NCI-H2029 treated with DMSO at 0.1 percent for 48 hours (cell line): Measurements from ENCODE around the gene PAFAH1B1.
"Not testable (repeated sequence)": the region's sequence is repeated elsewhere in the genome, so short reads cannot be mapped to it uniquely, and the experiment has no call there.

Source experiments
- DNase-seq: peaks from one replicate; lab custom pipeline; 2025; lab: John Stamatoyannopoulos, UW

PAFAH1B1 gene

DNA sequence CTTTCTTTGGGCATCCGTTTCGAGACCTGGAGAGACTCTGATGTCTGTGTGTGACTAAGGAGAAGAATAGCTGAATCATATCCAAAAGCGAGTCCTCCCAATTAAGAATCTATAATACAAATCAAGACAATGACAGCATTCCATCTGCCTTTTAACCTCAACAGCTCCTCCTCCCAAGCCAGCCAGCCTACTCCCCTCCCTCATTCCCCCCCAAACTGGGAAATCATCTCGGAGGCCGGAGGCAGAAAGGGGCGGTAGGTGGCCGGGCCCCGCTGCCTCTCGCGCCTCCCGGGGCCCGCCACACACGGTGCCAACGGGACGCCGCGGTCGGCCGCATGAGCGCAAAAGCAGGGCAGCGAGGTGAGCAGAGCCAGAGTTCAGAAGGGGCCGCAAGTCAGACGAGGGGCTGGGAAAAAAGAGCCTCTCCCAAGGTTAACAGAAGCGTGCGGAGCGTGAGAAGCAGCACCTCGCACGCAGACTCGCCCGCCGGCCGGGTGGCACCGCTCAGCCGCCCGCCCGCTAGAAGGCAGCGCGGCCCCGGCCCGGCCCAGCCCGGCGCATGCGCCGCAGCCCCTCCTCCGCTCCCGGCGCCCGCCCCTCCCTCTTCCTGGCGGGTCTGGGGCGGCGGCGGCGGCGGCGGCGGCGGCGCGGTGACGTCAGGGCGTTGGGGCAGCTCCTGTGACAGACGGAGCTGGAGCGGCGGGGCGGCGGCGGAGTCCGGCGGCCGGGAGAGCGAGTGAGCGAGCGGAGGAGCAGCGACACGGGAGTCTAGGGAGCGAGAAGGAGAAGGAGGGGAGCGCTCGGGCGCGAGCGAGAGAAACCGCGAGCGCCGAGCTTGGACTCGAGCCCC is at the start of gene PAFAH1B1:
PAFAH1B1 (plus strand) TSS at position 684 of the 850 bp plus-strand sequence. CDS start 44,635 bp downstream, outside the sequence.
- DNase-seq, result peak; percentile 18

DNA sequence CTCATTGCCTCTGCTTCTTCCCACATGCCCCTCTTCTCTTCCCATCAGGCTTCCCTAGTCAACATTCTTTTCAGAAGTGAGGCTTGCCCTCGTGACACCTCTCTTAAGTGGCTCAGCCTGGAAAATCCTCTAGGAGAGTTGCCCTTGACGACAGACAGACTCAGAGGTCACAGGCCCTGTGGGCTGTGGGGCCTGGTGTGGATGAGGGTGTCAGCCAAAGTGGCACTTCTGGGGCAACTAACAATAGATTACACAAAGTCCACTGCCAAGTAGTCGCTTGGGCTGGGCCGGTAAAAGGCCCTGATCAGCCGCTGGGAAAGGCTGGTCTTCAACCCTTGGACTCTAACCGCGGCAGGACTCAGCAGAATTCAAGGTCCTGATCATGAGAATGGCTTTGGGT is 48.1 kb upstream of the PAFAH1B1 start:
- DNase-seq, result no peak

DNA sequence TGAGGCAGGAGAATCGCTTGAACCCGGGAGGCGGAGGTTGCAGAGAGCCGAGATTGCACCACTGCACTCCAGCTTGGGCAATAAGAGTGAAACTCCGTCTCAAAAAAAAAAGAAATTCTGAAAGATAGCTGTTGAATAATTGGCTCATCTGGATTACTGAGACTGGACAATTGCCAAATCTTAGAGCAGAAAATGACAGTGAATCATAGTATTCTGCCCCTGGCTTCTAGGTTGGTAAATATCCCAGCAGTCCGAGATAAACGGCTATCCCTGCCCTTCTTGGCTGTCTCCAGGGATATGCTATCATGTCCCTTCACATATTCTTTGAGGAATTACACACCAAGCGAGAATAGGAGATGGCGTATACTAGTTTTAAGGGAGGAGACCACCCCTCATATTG is 46.3 kb upstream of the PAFAH1B1 start:
- DNase-seq, result no peak

DNA sequence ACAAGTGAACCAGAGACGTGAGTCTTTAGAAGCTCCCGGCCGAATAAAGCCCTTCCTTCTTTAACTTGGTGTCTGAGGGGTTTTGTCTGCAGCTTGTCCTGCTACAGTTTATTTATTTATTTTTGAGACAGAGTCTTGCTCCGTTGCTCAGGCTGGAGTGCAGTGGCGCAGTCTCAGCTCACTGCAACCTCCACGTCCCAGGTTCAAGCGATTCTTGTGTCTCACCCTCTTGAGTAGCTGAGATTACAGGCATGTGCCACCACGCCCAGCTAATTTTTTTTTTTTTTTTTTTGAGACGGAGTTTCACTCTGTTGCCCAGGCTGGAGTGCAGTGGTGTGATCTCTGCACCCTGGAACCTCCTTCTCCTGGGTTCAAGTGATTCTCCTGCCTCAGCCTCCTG is 45.4 kb upstream of the PAFAH1B1 start:
- DNase-seq, result not testable (repeated sequence)

DNA sequence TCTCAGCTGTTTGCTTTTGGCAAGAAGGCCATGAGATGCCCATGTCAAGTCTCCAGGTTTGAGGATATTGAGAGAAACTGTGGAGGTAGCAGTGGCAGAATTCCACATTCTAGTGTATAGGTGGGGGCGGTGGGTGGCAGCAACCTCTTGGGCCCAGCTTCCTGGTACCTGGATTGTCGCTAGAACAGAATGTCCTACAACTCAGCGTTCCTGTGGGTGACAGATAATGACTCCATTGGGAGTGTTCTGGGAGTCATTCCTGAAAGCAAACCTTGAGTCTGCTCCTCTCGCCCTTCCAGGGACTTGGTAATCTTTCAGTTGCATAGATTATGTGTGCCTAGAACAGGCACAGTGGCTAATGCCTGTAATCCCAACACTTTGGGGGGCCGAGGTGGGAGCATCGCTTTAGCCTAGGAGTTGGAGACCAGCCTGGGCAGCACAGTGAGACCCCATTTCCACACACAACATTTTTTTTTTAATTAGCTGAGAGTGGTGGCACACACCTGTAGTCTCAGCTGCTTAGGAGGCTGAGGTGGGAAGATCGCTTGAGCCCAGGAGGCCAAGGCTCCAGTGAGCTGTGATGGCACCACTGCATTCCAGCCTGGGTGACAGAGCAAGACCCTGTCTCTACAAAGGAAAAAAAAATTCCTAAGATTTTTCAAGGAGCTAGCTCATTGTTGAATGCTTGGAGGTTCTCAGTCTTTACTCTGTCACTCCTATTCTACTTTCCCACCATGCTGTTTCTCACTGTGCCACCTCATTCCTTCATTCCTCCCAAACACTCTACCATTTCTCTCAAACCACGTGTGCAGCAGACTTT is 43.9 kb upstream of the PAFAH1B1 start:
- DNase-seq, result no peak

DNA sequence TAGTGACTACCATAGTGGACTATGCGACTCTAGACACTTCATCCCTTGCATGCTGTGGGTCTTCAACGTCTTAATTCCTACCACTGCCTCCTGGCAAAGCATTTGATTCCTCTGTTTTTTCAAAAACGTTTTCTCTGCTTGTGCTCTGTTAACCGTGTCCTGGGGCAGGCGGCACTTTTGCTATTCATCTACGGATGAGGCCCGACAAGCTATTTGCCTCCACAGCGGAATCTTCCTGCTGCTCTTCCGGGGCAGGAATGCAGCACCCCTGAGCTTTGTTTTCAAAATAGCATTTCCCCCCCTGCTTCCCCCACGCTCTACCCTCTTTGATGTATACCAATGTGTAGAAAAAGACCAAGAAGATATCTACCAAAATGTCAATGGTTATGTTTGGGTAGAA is 42.0 kb upstream of the PAFAH1B1 start:
- DNase-seq, result no peak

DNA sequence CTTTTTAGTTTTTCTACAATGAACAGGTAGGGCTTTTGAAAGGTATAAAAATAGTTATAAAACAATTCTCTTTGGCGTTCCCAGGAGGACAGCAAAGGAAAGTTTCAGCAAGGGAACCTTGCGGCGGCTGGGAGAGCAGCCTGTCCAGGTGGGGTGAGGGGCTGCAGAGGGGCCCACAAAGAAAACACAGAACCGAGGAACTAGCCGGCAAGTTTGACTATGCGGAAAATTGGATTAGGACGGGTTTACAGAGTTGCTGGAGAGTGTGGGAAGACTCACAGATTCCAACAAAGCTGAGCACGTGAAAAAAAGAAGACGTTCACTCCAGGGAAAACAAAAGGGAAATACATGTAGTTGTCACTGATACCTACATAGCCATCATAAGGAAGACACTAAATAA is 41.5 kb upstream of the PAFAH1B1 start:
- no peak for DNase-seq

DNA sequence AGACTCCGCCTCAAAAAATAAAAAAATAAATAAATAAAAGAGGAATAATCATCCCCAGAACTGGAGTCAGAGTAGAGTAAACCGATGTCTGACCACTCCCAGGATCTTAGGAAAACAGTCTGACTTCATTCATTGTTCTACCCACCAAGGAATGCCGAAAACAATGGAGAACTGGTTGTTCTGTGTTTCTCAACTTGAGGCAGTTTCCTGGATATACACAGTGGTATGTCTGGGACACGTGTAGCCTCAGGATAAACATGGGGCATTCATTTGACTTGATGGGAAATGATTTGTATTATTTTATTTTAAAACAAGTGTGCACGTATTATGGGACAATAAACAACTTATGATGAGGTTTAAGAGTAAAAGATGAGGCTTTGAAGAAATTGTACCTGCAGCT is 32.8 kb upstream of the PAFAH1B1 start:
- no peak for DNase-seq

DNA sequence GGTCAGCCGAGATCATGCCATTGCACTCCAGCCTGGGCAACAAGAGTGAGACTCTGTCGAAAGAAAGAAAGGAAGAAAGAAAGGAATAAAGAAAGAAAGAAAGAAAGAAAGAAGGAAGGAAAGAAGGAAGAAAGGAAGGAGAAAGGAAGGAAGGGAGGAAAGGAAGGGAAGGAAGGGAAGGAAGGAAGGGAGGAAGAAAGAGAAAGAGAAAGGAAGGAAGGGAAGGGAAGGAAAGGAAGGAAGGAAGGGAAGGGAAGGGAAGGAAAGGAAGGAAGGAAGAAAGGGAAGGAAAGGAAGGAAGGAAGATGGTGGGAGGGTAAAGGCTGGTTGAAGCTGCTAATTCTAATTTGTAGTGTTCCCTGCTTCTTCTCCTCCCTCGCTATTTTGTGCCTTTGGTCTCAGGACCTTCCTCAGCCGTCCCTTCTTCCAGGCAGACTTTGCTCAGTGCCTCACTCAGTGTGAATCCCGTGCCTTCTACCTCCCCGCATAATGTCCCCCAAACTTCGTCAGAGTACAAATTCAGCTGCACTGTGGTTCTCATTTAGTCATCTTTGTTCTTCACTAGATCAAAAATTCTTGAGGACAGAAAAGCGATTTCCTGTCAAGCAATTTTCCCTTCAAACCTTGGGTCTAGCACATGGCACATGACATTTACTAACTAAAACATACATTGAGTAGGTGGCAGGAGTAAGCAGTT is 31.1 kb upstream of the PAFAH1B1 start:
- no peak for DNase-seq

DNA sequence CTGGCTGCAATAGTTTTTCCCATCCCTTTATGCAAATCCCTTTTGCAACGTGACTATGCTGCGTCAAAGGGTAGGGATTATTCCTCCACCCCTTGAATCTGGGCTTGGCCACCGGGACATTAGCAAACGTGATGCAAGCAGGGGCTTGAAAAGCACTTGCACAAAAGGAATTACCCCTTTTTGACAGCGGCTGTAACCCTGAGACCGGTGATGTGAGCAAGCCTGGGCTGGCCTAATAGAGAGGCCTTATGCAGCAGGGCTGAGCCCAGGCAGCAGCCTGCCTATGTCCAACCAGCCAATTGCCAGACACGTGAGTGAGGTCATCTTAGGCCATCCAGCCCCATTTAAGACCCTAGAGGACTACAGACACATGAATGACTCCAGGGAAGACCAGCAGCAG is 30.4 kb upstream of the PAFAH1B1 start:
- DNase-seq, result no peak

DNA sequence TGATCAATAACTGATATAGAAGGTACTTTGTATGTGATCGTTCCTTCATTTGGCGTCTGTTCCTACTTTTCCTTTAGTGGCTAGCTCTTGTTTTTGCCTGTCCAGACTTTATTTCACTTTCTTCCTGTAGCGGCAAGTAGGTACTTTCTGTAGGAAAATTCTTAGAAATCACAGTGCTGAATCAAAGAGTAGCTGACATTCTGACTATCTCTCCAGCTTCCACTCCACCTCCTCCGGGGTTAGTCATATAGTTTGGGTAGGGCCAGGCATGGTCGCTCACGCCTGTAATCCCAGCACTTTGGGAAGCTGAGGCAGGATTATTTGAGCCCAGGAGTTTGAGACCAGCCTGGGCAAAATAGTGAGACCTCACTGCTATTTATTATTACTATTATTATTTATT is 29.9 kb upstream of the PAFAH1B1 start:
- DNase-seq, result no peak

DNA sequence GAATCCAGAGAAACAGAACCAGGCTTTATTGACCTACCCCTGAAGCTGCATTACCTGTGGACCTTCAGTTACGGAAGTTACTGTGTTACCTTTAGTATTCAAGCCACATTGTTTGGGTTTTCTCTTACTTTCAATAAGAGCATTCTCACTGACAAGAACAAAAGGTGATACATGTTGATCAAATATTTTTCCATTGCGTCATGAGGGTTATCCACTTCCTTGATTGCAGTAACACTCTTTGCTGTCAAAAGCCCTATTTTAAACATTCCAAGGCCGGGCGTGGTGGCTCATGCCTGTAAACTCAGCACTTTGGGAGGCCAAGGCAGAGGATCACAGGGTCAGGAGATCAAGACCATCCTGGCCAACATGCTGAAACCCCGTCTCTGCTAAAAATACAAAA is 28.6 kb upstream of the PAFAH1B1 start:
- DNase-seq, result peak; percentile 5

DNA sequence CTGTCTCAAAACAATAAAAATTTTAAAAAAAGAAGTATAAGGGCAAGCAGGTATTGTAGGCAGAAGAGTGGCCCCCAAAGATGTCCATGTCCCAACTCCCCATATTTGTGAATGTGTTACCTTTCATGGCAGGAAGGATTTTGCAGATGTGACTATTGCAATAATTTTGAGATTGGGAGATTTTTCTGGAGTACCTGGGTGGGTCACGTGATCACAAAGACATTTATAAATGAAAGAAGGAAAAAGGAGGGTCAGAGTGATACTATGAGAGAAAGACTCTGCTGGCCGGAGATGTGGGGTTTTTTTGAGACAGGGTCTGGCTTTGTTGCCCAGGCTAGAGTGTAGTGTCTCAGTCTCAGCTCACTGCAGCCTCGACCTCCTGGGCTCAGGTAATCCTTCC is 27.4 kb upstream of the PAFAH1B1 start:
- DNase-seq, result no peak

DNA sequence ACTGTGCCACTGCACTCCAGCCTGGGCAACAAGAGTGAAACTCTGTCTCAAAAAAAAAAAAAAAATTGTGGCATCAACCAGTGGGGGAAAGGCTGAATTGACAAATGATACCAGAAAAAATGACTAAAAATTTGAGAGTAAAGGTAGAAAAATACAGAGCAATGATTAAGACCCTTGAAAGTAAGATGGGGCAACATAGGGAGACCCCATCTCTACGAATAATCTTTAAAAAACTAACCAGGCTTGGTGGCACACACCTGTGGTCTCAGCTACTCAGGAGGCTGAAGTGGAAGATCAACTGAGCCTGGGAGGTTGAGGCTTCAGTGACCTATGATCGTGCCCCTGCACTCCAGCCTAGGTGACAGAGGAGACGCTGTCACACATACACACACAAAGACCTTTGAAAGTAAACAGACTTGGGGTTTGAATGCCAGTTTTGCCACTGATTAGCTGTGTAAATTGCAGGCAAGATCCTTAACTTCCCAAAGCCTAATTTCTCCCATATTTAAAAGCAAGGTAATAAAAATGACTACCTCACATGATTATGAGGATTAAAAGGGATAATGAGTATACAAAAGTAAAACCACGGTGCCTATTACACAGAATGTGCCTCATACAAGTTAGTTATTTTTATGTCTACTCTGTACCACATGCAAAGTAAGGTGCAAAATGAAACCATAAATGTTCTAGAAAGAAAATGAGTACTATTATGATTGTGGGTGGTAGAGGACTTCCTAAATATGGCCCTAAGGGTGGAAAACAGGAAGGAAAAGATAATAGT is 21.7 kb upstream of the PAFAH1B1 start:
- no peak for DNase-seq

DNA sequence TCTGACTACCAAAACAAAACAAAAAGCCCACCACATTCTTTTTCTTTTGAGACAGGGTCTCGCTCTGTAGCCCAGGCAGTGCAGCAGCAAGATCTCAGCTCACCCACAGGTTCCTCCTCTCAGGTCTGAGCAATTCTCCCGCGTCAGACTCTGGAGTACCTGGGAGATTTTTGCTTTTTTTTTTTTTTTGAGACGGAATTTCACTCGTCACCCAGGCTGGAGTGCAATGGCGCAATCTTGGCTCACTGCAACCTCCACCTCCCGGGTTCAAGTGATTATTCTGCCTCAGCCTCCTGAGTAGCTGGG is 21.2 kb upstream of the PAFAH1B1 start:
- not testable (repeated sequence) for DNase-seq

DNA sequence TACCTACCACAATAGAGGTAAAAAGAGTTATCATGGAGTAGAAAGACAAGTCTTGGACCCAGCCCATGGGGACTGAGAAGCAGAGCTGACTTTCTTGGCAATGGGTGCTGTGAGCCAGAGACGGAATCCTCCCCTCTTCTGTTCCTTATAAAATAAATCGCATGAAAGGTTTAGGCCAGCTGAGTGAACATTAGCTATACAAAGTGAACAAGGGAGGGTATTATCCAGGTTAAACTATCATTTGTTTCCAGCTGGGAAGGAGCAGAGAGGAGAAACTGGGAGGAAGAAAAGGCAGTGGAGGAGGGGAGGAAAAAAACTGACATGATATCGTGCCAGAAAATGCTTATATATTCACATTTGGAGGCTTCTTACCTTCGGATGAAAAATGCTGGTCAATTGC is 13.3 kb upstream of the PAFAH1B1 start:
- no peak for DNase-seq

DNA sequence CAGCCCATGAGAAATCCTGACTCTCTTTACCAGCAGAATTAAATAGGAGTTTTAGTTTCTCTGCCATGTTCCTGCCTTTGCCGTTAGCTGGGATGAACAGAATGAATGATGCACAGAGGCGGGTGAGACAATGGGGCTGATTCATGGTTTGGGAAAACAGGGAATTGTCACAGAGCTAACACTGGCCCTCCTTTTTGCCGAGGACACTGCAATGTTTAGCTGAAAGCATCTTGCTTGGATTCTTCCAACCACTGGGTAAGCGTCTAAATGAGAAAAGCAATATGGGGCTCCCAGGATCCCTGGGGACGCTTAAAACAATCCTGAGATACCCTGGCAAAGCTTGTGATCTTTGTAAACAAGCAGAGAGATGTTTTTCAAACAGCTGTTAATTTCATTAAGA is 12.8 kb upstream of the PAFAH1B1 start:
- no peak for DNase-seq

DNA sequence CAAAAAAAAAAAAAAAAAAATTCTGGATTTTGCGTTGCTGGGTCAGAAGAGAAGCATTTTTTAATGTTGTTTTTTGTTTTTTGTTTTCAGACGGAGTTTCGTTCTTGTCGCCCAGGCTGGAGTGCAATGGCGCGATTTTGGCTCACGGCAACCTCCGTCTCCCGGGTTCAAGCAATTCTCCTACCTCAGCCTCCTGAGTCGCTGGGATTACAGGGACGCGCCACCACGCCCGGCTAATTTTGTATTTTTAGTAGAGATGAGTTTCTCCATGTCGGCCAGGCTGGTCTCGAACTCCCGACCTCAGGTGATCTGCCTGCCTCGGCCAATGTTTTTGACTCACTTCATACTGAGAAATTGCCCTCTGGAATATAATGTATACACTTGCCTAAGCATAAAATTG is 11.0 kb upstream of the PAFAH1B1 start:
- no peak for DNase-seq

DNA sequence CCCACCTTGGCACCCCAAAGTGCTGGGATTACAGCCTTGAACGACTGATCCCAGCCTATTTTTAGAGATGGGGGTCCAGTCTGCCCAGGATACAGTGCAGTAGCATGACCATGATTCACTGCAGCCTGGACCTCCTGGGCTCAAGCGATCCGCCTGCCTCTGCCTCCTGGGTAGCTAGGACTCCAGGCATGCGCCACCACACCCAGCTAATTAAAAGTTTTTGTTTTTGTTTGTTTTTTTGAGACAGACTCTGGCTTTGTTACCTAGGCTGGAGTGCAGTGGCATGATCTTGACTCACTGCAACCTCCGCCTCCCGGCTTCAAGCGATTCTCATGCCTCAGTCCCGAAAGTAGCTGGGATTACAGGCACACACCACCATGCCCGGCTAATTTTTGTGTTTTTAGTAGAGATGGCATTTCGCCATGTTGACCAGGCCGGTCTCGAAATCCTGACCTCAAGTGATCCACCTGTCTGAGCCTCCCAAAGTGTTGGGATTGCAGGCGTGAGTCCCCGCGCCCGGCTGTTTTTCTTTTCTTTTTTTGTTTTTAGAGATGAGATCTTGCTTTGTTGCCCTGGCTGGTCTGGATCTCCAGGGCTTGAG is 2.3 kb upstream of the PAFAH1B1 start:
- DNase-seq, result no peak

DNA sequence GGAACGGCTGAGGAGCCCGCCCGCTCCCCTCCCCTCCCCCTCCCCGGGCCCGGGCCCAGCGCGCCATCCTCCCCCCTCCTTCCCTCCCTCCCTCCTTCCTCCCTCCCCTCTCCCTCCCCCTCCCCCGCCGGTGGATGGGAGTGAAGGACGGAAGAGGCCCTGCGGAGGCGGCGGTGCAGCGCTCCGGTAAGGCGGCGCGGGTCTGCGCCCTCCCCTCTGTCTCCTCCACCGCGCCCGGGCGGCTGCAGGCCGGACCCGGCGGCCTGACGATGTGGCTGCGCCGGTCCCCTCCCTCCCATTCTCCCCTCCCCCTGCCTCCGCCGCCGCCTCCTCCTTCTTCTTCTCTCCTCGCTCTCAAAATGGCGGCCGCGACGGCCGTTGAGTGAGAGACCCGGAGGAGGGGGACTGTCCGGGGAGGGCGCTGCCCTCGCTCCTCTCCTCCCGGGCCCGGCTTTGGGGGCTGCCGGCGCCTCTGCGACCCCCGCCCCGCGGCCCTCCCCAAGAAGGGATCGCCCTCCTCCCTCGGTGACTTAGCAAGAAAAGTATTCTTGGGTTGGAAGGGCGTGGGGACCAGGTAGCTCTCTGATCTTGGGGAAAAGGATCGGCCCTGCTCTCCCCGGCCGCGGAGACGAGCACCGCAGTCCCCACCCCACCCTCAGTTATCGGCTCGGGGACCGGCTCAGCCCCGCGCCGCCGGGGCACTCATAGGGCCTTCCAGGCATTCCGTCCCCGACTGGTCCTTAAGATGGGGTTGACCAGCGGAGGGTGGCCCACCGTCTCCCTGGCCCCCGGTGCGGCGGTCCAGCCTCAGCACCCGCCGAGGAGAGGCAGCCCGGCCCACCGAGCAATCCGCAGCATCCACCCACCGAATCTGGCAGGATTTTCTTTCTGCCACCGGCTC is 617 bp downstream of the PAFAH1B1 start:
- DNase-seq, result no peak
